Stimulated activated CD4-positive, alpha-beta T cell treated with anti-CD3 and anti-CD28 coated beads, Interleukin-2, amount 100 ng/mL, for 24 hours (primary cell): ENCODE data around the gene MFNG.

Experiments
- DNase-seq, 2 donors: peaks; one replicate each; pipeline ENCODE4 v3.0.0-alpha.2; 2020

The MFNG gene

GRCh38 chr22:37511395-37512104 is 25.4 kb upstream of the MFNG start:
- DNase-seq = no peak

GRCh38 chr22:37510091-37510490 is 23.9 kb upstream of the MFNG start:
- DNase-seq = no peak

GRCh38 chr22:37509059-37509860 is 23.1 kb upstream of the MFNG start:
- no peak for DNase-seq

- no peak for DNase-seq
Measured at GRCh38 chr22:37508431-37508992, 22.3 kb upstream of the MFNG start.

- DNase-seq = no peak
Measured at GRCh38 chr22:37507731-37508130, 21.5 kb upstream of the MFNG start.

- DNase-seq = no peak
Measured at GRCh38 chr22:37505989-37506388, 19.8 kb upstream of the MFNG start.

GRCh38 chr22:37505565-37505964 is 19.4 kb upstream of the MFNG start:
- no peak for DNase-seq

- DNase-seq = no peak
Measured at GRCh38 chr22:37504964-37505363, 18.8 kb upstream of the MFNG start.

- DNase-seq = no peak
Measured at GRCh38 chr22:37503850-37504249, 17.7 kb upstream of the MFNG start.

- DNase-seq = no peak
Measured at GRCh38 chr22:37503183-37503683, 17.0 kb upstream of the MFNG start.

- DNase-seq = no peak
Measured at GRCh38 chr22:37502342-37503182, 16.4 kb upstream of the MFNG start.

- DNase-seq = no peak
Measured at GRCh38 chr22:37501610-37502341, 15.6 kb upstream of the MFNG start.

GRCh38 chr22:37500745-37501609 is 14.8 kb upstream of the MFNG start:
- no peak for DNase-seq

GRCh38 chr22:37499789-37500540 is 13.8 kb upstream of the MFNG start:
- no peak for DNase-seq

- DNase-seq = no peak
Measured at GRCh38 chr22:37499027-37499707, 13.0 kb upstream of the MFNG start.

GRCh38 chr22:37498289-37498909 is 12.2 kb upstream of the MFNG start:
- peak; percentile 73 to 78 for DNase-seq

GRCh38 chr22:37497062-37497599 is 10.9 kb upstream of the MFNG start:
- no peak for DNase-seq

GRCh38 chr22:37496651-37497050 is 10.5 kb upstream of the MFNG start:
- DNase-seq = no peak

- no peak for DNase-seq
Measured at GRCh38 chr22:37493979-37494378, 7.8 kb upstream of the MFNG start.
